ENCODE results near the gene MRPL51. TPM values are rescaled to one million over a fixed set of nuclear protein-coding genes. Genes with fewer than 3 reads are reported as not detected.

Gene MRPL51
- total RNA-seq, 1 experiment from 2014 or later = 265 TPM

DNA sequence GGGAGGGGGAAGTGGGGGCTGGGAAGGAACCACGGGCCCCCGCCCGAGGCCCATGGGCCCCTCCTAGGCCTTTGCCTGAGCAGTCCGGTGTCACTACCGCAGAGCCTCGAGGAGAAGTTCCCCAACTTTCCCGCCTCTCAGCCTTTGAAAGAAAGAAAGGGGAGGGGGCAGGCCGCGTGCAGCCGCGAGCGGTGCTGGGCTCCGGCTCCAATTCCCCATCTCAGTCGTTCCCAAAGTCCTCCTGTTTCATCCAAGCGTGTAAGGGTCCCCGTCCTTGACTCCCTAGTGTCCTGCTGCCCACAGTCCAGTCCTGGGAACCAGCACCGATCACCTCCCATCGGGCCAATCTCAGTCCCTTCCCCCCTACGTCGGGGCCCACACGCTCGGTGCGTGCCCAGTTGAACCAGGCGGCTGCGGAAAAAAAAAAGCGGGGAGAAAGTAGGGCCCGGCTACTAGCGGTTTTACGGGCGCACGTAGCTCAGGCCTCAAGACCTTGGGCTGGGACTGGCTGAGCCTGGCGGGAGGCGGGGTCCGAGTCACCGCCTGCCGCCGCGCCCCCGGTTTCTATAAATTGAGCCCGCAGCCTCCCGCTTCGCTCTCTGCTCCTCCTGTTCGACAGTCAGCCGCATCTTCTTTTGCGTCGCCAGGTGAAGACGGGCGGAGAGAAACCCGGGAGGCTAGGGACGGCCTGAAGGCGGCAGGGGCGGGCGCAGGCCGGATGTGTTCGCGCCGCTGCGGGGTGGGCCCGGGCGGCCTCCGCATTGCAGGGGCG lies 41.0 kb upstream of the MRPL51 start, which contains the start of gene GAPDH:
Gene GAPDH (plus strand): TSS at position 595 of the 772 bp plus-strand sequence. CDS start 316 bp downstream, outside the sequence.
- Histone ChIP-seq H3K4me3 (replicated peaks in 1 of 2; ENCODE audit: low read depth in 1 of 2, low read length in 2 of 2) (peak within 1 kb of the TSS; percentile 96 to 98), H3K9me2 (ENCODE audit: insufficient read depth) (no peaks in the 10 kb centered on the region), H2AFZ (ENCODE audit: low read depth, low read length, poor library complexity, severe bottlenecking) (no peak within 1 kb of the TSS), H3K79me2 (ENCODE audit: insufficient read depth, low read length) (peaks cover 54% of the 10 kb centered on the region), H3K4me2 (ENCODE audit: low read length) (peak within 1 kb of the TSS; percentile 97), H3K4me1 (ENCODE audit: control insufficient read depth in 1 of 2, insufficient read depth in 2 of 2, low read length in 2 of 2) (peaks cover 15 to 70% of the 10 kb centered on the region in 2 experiments), H3K27ac (ENCODE audit: low read depth, low read length) (peak within 1 kb of the TSS; percentile 99), H3K27me3 (ENCODE audit: insufficient read depth, low read length) (no peaks in the 10 kb centered on the region), H4K20me1 (ENCODE audit: insufficient read depth) (peaks cover 18% of the 10 kb centered on the region; the same call in 1 of the 2 replicates), H3K9ac (ENCODE audit: low read length) (peak within 1 kb of the TSS; percentile 98), H3K36me3 (ENCODE audit: control insufficient read depth in 1 of 2, insufficient read depth in 2 of 2, low read length in 2 of 2) (peaks cover 30 to 64% of the 10 kb centered on the region in 2 experiments), H3K9me3 (ENCODE audit: control insufficient read depth in 1 of 2, insufficient read depth in 1 of 2, low read depth in 1 of 2, low read length in 2 of 2) (no peaks in the 10 kb centered on the region)
- ChIA-PET CTCF (no interaction called here), POLR2A (interaction anchor here (0.5 to 7.0 kb wide), 49 partner anchors 10 to 449 kb away, joined by 3 to 84 read pairs (median 4); partner anchors contain the start of genes CDCA3, MRPL51, NOP2 and TNFRSF1A), RAD21 (ENCODE audit: low non-redundant PET in 1 of 2, low total read pairs in 2 of 2, uncharacterized antibody in 2 of 2, unreplicated experiment in 2 of 2) (no interaction called here)
- BruUV-seq (replicated peaks) = no TSS peak
- intact Hi-C loops (cut with micrococcal nuclease) = loop anchor here (2.0 to 10.0 kb wide), 2 partner anchors 39 to 199 kb away; partner anchors contain the start of gene NCAPD2
- DNase-seq (ENCODE audit: low read depth, low spot score) (peak; percentile 96), ATAC-seq (peak; percentile 52)
- TF ChIP-seq EZH2 (IDR thresholded peaks at IDR 0.05) = no peak
- TF ChIP-seq FOSL1 (IDR thresholded peaks at IDR 0.05; ENCODE audit: low read depth) = no peak
- no peak for TF ChIP-seq RAD21 (IDR thresholded peaks at IDR 0.05; ENCODE audit: low read depth)
- TF ChIP-seq, protein P1, sequence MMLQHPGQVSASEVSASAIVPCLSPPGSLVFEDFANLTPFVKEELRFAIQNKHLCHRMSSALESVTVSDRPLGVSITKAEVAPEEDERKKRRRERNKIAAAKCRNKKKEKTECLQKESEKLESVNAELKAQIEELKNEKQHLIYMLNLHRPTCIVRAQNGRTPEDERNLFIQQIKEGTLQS (IDR thresholded peaks at IDR 0.05) = no peak
- TF ChIP-seq, protein P2, sequence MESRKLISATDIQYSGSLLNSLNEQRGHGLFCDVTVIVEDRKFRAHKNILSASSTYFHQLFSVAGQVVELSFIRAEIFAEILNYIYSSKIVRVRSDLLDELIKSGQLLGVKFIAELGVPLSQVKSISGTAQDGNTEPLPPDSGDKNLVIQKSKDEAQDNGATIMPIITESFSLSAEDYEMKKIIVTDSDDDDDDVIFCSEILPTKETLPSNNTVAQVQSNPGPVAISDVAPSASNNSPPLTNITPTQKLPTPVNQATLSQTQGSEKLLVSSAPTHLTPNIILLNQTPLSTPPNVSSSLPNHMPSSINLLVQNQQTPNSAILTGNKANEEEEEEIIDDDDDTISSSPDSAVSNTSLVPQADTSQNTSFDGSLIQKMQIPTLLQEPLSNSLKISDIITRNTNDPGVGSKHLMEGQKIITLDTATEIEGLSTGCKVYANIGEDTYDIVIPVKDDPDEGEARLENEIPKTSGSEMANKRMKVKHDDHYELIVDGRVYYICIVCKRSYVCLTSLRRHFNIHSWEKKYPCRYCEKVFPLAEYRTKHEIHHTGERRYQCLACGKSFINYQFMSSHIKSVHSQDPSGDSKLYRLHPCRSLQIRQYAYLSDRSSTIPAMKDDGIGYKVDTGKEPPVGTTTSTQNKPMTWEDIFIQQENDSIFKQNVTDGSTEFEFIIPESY (IDR thresholded peaks at IDR 0.05; ENCODE audit: extremely low read depth, insufficient replicate concordance, low read length) = peak; percentile 29
- no peak for TF ChIP-seq ELF1 (IDR thresholded peaks at IDR 0.05; ENCODE audit: borderline replicate concordance, low read depth)
- TF ChIP-seq JUND (IDR thresholded peaks at IDR 0.05) = no peak
- TF ChIP-seq CEBPB (IDR thresholded peaks at IDR 0.05; ENCODE audit: low read depth) = no peak
- TF ChIP-seq, protein P3, sequence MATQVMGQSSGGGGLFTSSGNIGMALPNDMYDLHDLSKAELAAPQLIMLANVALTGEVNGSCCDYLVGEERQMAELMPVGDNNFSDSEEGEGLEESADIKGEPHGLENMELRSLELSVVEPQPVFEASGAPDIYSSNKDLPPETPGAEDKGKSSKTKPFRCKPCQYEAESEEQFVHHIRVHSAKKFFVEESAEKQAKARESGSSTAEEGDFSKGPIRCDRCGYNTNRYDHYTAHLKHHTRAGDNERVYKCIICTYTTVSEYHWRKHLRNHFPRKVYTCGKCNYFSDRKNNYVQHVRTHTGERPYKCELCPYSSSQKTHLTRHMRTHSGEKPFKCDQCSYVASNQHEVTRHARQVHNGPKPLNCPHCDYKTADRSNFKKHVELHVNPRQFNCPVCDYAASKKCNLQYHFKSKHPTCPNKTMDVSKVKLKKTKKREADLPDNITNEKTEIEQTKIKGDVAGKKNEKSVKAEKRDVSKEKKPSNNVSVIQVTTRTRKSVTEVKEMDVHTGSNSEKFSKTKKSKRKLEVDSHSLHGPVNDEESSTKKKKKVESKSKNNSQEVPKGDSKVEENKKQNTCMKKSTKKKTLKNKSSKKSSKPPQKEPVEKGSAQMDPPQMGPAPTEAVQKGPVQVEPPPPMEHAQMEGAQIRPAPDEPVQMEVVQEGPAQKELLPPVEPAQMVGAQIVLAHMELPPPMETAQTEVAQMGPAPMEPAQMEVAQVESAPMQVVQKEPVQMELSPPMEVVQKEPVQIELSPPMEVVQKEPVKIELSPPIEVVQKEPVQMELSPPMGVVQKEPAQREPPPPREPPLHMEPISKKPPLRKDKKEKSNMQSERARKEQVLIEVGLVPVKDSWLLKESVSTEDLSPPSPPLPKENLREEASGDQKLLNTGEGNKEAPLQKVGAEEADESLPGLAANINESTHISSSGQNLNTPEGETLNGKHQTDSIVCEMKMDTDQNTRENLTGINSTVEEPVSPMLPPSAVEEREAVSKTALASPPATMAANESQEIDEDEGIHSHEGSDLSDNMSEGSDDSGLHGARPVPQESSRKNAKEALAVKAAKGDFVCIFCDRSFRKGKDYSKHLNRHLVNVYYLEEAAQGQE (IDR thresholded peaks at IDR 0.05; ENCODE audit: low read depth) = no peak
- TF ChIP-seq, protein P4, sequence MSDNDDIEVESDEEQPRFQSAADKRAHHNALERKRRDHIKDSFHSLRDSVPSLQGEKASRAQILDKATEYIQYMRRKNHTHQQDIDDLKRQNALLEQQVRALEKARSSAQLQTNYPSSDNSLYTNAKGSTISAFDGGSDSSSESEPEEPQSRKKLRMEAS (IDR thresholded peaks at IDR 0.05) = no peak
- no peak for TF ChIP-seq CBX3 (IDR thresholded peaks at IDR 0.05; ENCODE audit: low read depth)
- TF ChIP-seq, protein P5, sequence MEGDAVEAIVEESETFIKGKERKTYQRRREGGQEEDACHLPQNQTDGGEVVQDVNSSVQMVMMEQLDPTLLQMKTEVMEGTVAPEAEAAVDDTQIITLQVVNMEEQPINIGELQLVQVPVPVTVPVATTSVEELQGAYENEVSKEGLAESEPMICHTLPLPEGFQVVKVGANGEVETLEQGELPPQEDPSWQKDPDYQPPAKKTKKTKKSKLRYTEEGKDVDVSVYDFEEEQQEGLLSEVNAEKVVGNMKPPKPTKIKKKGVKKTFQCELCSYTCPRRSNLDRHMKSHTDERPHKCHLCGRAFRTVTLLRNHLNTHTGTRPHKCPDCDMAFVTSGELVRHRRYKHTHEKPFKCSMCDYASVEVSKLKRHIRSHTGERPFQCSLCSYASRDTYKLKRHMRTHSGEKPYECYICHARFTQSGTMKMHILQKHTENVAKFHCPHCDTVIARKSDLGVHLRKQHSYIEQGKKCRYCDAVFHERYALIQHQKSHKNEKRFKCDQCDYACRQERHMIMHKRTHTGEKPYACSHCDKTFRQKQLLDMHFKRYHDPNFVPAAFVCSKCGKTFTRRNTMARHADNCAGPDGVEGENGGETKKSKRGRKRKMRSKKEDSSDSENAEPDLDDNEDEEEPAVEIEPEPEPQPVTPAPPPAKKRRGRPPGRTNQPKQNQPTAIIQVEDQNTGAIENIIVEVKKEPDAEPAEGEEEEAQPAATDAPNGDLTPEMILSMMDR (IDR thresholded peaks at IDR 0.05 in 2 of 3, conservative IDR thresholded peaks at IDR 0.05 in 1 of 3; ENCODE audit: borderline replicate concordance in 1 of 3, insufficient read depth in 1 of 3, low read depth in 2 of 3, low read length in 2 of 3) = no peak
- TF ChIP-seq EGR1 (IDR thresholded peaks at IDR 0.05; ENCODE audit: low read depth) = no peak
- peak; percentile 74 for TF ChIP-seq YY1 (IDR thresholded peaks at IDR 0.05; ENCODE audit: extremely low read depth, insufficient replicate concordance, low read depth, low read length)
- TF ChIP-seq POLR2A (IDR thresholded peaks at IDR 0.05; ENCODE audit: borderline replicate concordance, extremely low read depth, insufficient read depth, insufficient read length) = peak; percentile 99
- TF ChIP-seq POLR2AphosphoS5 (IDR thresholded peaks at IDR 0.05; ENCODE audit: low read depth, low read length) = peak; percentile 100
- no peak for TF ChIP-seq ZNF274 (IDR thresholded peaks at IDR 0.05; ENCODE audit: low read depth, low read length)
- peak; percentile 61; the same call in 1 of the 2 replicates for TF ChIP-seq ZFX (IDR thresholded peaks at IDR 0.05)

Measured in HCT116 (cell line).